Suprapubic skin (tissue), 4 donors: ENCODE results near the gene TRIM56.
"Not testable (repeated sequence)": the region's sequence is repeated elsewhere in the genome, so short reads cannot be mapped to it uniquely, and the experiment has no call there.

Experiments used
- CTCF ChIP-seq, 2 donors: fragments of 200-600 bp in 1 of 2; fragments of 450-650 bp in 1 of 2; sonication (generic) in 1 of 2; IDR thresholded peaks; one replicate each; pipeline ENCODE4 v1.5.1; 2016 to 2019; ENCODE audit warnings: antibody characterized with exemption in 2 of 2, mild to moderate bottlenecking in 1 of 2, moderate library complexity in 1 of 2
- EP300 ChIP-seq: sonication (generic); formaldehyde crosslinking; IDR thresholded peaks from one replicate; pipeline ENCODE4 v1.6.1; 2017; ENCODE audit warnings: antibody characterized with exemption
- POLR2A ChIP-seq, 2 donors: fragments of 450-650 bp; IDR thresholded peaks; one replicate each; pipeline ENCODE4 v1.6.1; 2017; ENCODE audit warnings: antibody characterized with exemption in 2 of 2, mild to moderate bottlenecking in 2 of 2, moderate library complexity in 2 of 2
- POLR2AphosphoS5 ChIP-seq, 3 donors: sonication (generic); formaldehyde crosslinking; IDR thresholded peaks; one replicate each; pipeline ENCODE4 v1.6.1; 2017; ENCODE audit warnings: antibody characterized with exemption in 3 of 3

GRCh38 chr7:101103701-101104100 lies 18.4 kb downstream of the TRIM56 start:
- not testable (repeated sequence) for TF ChIP-seq CTCF (IDR thresholded peaks at IDR 0.05); POLR2AphosphoS5 (IDR thresholded peaks at IDR 0.05); POLR2A (IDR thresholded peaks at IDR 0.05); EP300
